ENCODE measurements around the gene FKBP2.

FKBP2 gene

GRCh38 chr11:64255135-64256128 lies 14.5 kb downstream of the FKBP2 start:
- Histone ChIP-seq H2BK120ac (ENCODE audit: insufficient read depth, low read length, poor library complexity) (no peak overlapping the region), H2AFZ (ENCODE audit: insufficient read depth, low read length, poor library complexity) (no peak overlapping the region), H3K27ac (ENCODE audit: low read depth, low read length) (no peak overlapping the region), H3K4me1 (ENCODE audit: control insufficient read depth in 1 of 2, insufficient read depth in 2 of 2, low read length in 2 of 2) (peaks cover 8 to 12% of the 10 kb centered on the region in 2 experiments), H4K8ac (ENCODE audit: low read depth, low read length) (no peak overlapping the region), H3K79me1 (ENCODE audit: low read length) (peaks cover 15% of the 10 kb centered on the region), H3K9me3 (ENCODE audit: insufficient read depth, low read depth, low read length) (peaks cover 2% of the 10 kb centered on the region), H3K14ac (ENCODE audit: low read length) (no peak overlapping the region), H3K4ac (ENCODE audit: low read depth, low read length) (no peak overlapping the region), H3K9ac (ENCODE audit: low read length) (no peak overlapping the region), H3K18ac (ENCODE audit: low read length) (no peak overlapping the region), H3K27me3 (ENCODE audit: insufficient read depth, low read length) (no peaks in the 10 kb centered on the region), H3K36me3 (ENCODE audit: control insufficient read depth in 1 of 2, insufficient read depth in 2 of 2, low read length in 2 of 2) (peaks cover 54 to 59% of the 10 kb centered on the region in 2 experiments), H2BK5ac (ENCODE audit: low read depth, low read length, poor library complexity) (no peak overlapping the region), H3K4me2 (ENCODE audit: low read length) (no peak overlapping the region), H4K91ac (ENCODE audit: low read depth, low read length) (no peak overlapping the region), H3K79me2 (ENCODE audit: control insufficient read depth, insufficient read depth, low read length, poor library complexity) (peaks cover 9% of the 10 kb centered on the region), H3K23ac (ENCODE audit: low read length) (no peak overlapping the region), H2BK12ac (ENCODE audit: low read length) (no peak overlapping the region), H2AK5ac (ENCODE audit: low read length) (no peak overlapping the region), H3K4me3 (ENCODE audit: low read depth, low read length) (no peak overlapping the region), H4K12ac (ENCODE audit: low read depth, low read length) (no peak overlapping the region)
- WGBS (ENCODE audit: extremely low coverage, insufficient coverage, insufficient read length), result no CpG with 5 or more reads among the region's 35 CpGs
- DNase-seq, result no peak

- no peak overlapping the region for H3K14ac ChIP-seq (ENCODE audit: low read length)
- H3K4me3 ChIP-seq (ENCODE audit: low read depth, low read length), result no peak overlapping the region
- H3K4ac ChIP-seq (ENCODE audit: low read depth, low read length), result no peak overlapping the region
- no peak overlapping the region for H3K9ac ChIP-seq (ENCODE audit: low read length)
- H2AK5ac ChIP-seq (ENCODE audit: low read length), result no peak overlapping the region
- H3K27ac ChIP-seq (ENCODE audit: low read depth, low read length), result no peak overlapping the region
- H2BK12ac ChIP-seq (ENCODE audit: low read length), result no peak overlapping the region
- H3K36me3 ChIP-seq (ENCODE audit: control insufficient read depth in 1 of 2, insufficient read depth in 2 of 2, low read length in 2 of 2), result peaks cover 57 to 63% of the 10 kb centered on the region in 2 experiments
- DNase-seq, result no peak
- H3K4me1 ChIP-seq (ENCODE audit: control insufficient read depth in 1 of 2, insufficient read depth in 2 of 2, low read length in 2 of 2), result peaks cover 4 to 5% of the 10 kb centered on the region in 2 experiments
- no peak overlapping the region for H3K4me2 ChIP-seq (ENCODE audit: low read length)
- H4K91ac ChIP-seq (ENCODE audit: low read depth, low read length), result no peak overlapping the region
- no peaks in the 10 kb centered on the region for H3K27me3 ChIP-seq (ENCODE audit: insufficient read depth, low read length)
- peaks cover 2% of the 10 kb centered on the region for H3K9me3 ChIP-seq (ENCODE audit: insufficient read depth, low read depth, low read length)
- H3K79me2 ChIP-seq (ENCODE audit: control insufficient read depth, insufficient read depth, low read length, poor library complexity), result peaks cover 9% of the 10 kb centered on the region
- no peak overlapping the region for H4K12ac ChIP-seq (ENCODE audit: low read depth, low read length)
- no CpG with 5 or more reads among the region's 15 CpGs for WGBS (ENCODE audit: extremely low coverage, insufficient coverage, insufficient read length)
- H2AFZ ChIP-seq (ENCODE audit: insufficient read depth, low read length, poor library complexity), result no peak overlapping the region
- no peak overlapping the region for H2BK120ac ChIP-seq (ENCODE audit: insufficient read depth, low read length, poor library complexity)
- H3K23ac ChIP-seq (ENCODE audit: low read length), result no peak overlapping the region
- H3K18ac ChIP-seq (ENCODE audit: low read length), result no peak overlapping the region
- H2BK5ac ChIP-seq (ENCODE audit: low read depth, low read length, poor library complexity), result no peak overlapping the region
- peaks cover 9% of the 10 kb centered on the region for H3K79me1 ChIP-seq (ENCODE audit: low read length)
- H4K8ac ChIP-seq (ENCODE audit: low read depth, low read length), result no peak overlapping the region
Observed at GRCh38 chr11:64256300-64256699, 15.4 kb downstream of the FKBP2 start.

GRCh38 chr11:64258356-64258755 lies 17.5 kb downstream of the FKBP2 start:
- no peak overlapping the region for H4K12ac ChIP-seq (ENCODE audit: low read depth, low read length)

GRCh38 chr11:64258946-64259532 lies 18.1 kb downstream of the FKBP2 start:
- H3K36me3 ChIP-seq (ENCODE audit: control insufficient read depth in 1 of 2, insufficient read depth in 2 of 2, low read length in 2 of 2), result peaks cover 80 to 81% of the 10 kb centered on the region in 2 experiments
- no peak overlapping the region for H2BK5ac ChIP-seq (ENCODE audit: low read depth, low read length, poor library complexity)
- H3K4me2 ChIP-seq (ENCODE audit: low read length), result no peak overlapping the region
- H3K27ac ChIP-seq (ENCODE audit: low read depth, low read length), result no peak overlapping the region
- WGBS (ENCODE audit: extremely low coverage, insufficient coverage, insufficient read length), result no CpG with 5 or more reads among the region's 32 CpGs
- H2AK5ac ChIP-seq (ENCODE audit: low read length), result no peak overlapping the region
- no peak overlapping the region for H4K12ac ChIP-seq (ENCODE audit: low read depth, low read length)
- H3K14ac ChIP-seq (ENCODE audit: low read length), result no peak overlapping the region
- no peaks in the 10 kb centered on the region for H3K27me3 ChIP-seq (ENCODE audit: insufficient read depth, low read length)
- H3K4me3 ChIP-seq (ENCODE audit: low read depth, low read length), result no peak overlapping the region
- DNase-seq, result no peak
- H3K79me2 ChIP-seq (ENCODE audit: control insufficient read depth, insufficient read depth, low read length, poor library complexity), result no peaks in the 10 kb centered on the region
- H3K18ac ChIP-seq (ENCODE audit: low read length), result no peak overlapping the region
- H3K4ac ChIP-seq (ENCODE audit: low read depth, low read length), result no peak overlapping the region
- no peak overlapping the region for H4K8ac ChIP-seq (ENCODE audit: low read depth, low read length)
- peaks cover 4% of the 10 kb centered on the region for H3K9me3 ChIP-seq (ENCODE audit: insufficient read depth, low read depth, low read length)
- no peak overlapping the region for H2AFZ ChIP-seq (ENCODE audit: insufficient read depth, low read length, poor library complexity)
- no peak overlapping the region for H2BK120ac ChIP-seq (ENCODE audit: insufficient read depth, low read length, poor library complexity)
- no peak overlapping the region for H3K9ac ChIP-seq (ENCODE audit: low read length)
- H2BK12ac ChIP-seq (ENCODE audit: low read length), result no peak overlapping the region
- H3K4me1 ChIP-seq (ENCODE audit: control insufficient read depth in 1 of 2, insufficient read depth in 2 of 2, low read length in 2 of 2), result peaks cover 17 to 20% of the 10 kb centered on the region in 2 experiments
- no peak overlapping the region for H4K91ac ChIP-seq (ENCODE audit: low read depth, low read length)
- no peak overlapping the region for H3K23ac ChIP-seq (ENCODE audit: low read length)
- H3K79me1 ChIP-seq (ENCODE audit: low read length), result peaks cover 13% of the 10 kb centered on the region

More at GRCh38 chr11:64258356-64258755, 17.5 kb downstream of the FKBP2 start:
- no peak overlapping the region for H2BK12ac ChIP-seq (ENCODE audit: low read length)
- no peak overlapping the region for H2AK5ac ChIP-seq (ENCODE audit: low read length)
- no peak overlapping the region for H3K23ac ChIP-seq (ENCODE audit: low read length)
- H3K79me1 ChIP-seq (ENCODE audit: low read length), result peaks cover 7% of the 10 kb centered on the region
- no peak for DNase-seq
- no peak overlapping the region for H3K18ac ChIP-seq (ENCODE audit: low read length)
- no peak overlapping the region for H3K9ac ChIP-seq (ENCODE audit: low read length)
- no peaks in the 10 kb centered on the region for H3K27me3 ChIP-seq (ENCODE audit: insufficient read depth, low read length)
- H2AFZ ChIP-seq (ENCODE audit: insufficient read depth, low read length, poor library complexity), result no peak overlapping the region
- peaks cover 75 to 78% of the 10 kb centered on the region in 2 experiments for H3K36me3 ChIP-seq (ENCODE audit: control insufficient read depth in 1 of 2, insufficient read depth in 2 of 2, low read length in 2 of 2)
- H3K4me1 ChIP-seq (ENCODE audit: control insufficient read depth in 1 of 2, insufficient read depth in 2 of 2, low read length in 2 of 2), result peaks cover 10 to 13% of the 10 kb centered on the region in 2 experiments
- no peak overlapping the region for H3K14ac ChIP-seq (ENCODE audit: low read length)
- no peak overlapping the region for H3K4me3 ChIP-seq (ENCODE audit: low read depth, low read length)
- no peaks in the 10 kb centered on the region for H3K79me2 ChIP-seq (ENCODE audit: control insufficient read depth, insufficient read depth, low read length, poor library complexity)
- H2BK120ac ChIP-seq (ENCODE audit: insufficient read depth, low read length, poor library complexity), result no peak overlapping the region
- H3K9me3 ChIP-seq (ENCODE audit: insufficient read depth, low read depth, low read length), result peaks cover 4% of the 10 kb centered on the region
- no peak overlapping the region for H4K8ac ChIP-seq (ENCODE audit: low read depth, low read length)
- WGBS (ENCODE audit: extremely low coverage, insufficient coverage, insufficient read length), result no CpG with 5 or more reads among the region's 24 CpGs
- no peak overlapping the region for H3K4ac ChIP-seq (ENCODE audit: low read depth, low read length)
- H3K4me2 ChIP-seq (ENCODE audit: low read length), result no peak overlapping the region
- H3K27ac ChIP-seq (ENCODE audit: low read depth, low read length), result no peak overlapping the region
- no peak overlapping the region for H2BK5ac ChIP-seq (ENCODE audit: low read depth, low read length, poor library complexity)
- no peak overlapping the region for H4K91ac ChIP-seq (ENCODE audit: low read depth, low read length)

Data from trophoblast cell (in vitro differentiated cells and primary cell).